Measurements from ENCODE around the gene ITGB1BP2. TPM values are rescaled to one million over a fixed set of nuclear protein-coding genes. Genes with fewer than 3 reads are reported as not detected.
"Not testable (repeated sequence)": the region's sequence is repeated elsewhere in the genome, so short reads cannot be mapped to it uniquely, and the experiment has no call there.

ITGB1BP2 gene
- total RNA-seq, 2 experiments from 2014 or later = 7.8 to 8.9 TPM

GRCh38 chrX:71269801-71270395 is 31.7 kb upstream of the ITGB1BP2 start:
- no peak overlapping the region for H2AFZ ChIP-seq (ENCODE audit: low read length)
- no peaks in the 10 kb centered on the region for H3K79me2 ChIP-seq (ENCODE audit: insufficient read depth, low read depth, low read length)
- no peaks in the 10 kb centered on the region for H3K9me2 ChIP-seq (ENCODE audit: insufficient read depth, low read length)
- TF ChIP-seq EZH2phosphoT487 (IDR thresholded peaks at IDR 0.05; ENCODE audit: borderline replicate concordance, low read depth, low read length) (no peak), CTCF (conservative IDR thresholded peaks at IDR 0.05; ENCODE audit: low read length) (no peak)
- no peaks in the 10 kb centered on the region for H3K9me3 ChIP-seq (ENCODE audit: low read length)
- H3K4me3 ChIP-seq (ENCODE audit: low read depth, low read length, poor library complexity, severe bottlenecking) = no peak overlapping the region
- H3K36me3 ChIP-seq (ENCODE audit: insufficient read depth, low read length) = no peaks in the 10 kb centered on the region
- no peaks in the 10 kb centered on the region for H3K4me1 ChIP-seq (ENCODE audit: insufficient read depth, low read length, poor library complexity, severe bottlenecking)
- ChIA-PET CTCF (ENCODE audit: unreplicated experiment) (no interaction called here), POLR2A (interaction anchor here (0.6 kb wide), 1 partner anchor 13 kb away, joined by 7 read pairs; the partner anchor contains the start of gene NONO)
- intact Hi-C loops (cut with micrococcal nuclease; ENCODE audit: unreplicated experiment) = no loop called here
- no peaks in the 10 kb centered on the region for H4K20me1 ChIP-seq (ENCODE audit: insufficient read depth, low read length)
- H3K4me2 ChIP-seq (ENCODE audit: low read length) = no peak overlapping the region
- no TSS peak for BruUV-seq (replicated peaks)
- H3K27ac ChIP-seq (ENCODE audit: low read depth, low read length, poor library complexity, severe bottlenecking) = no peak overlapping the region
- DNase-seq (ENCODE audit: low spot score) = no peak

- H4K20me1 ChIP-seq (ENCODE audit: insufficient read depth, low read length); H3K9me2 ChIP-seq (ENCODE audit: insufficient read depth, low read length); BruUV-seq (replicated peaks); H3K4me3 ChIP-seq (ENCODE audit: low read depth, low read length, poor library complexity, severe bottlenecking); H3K9me3 ChIP-seq (ENCODE audit: low read length); intact Hi-C loops (cut with micrococcal nuclease; ENCODE audit: unreplicated experiment); H3K79me2 ChIP-seq (ENCODE audit: insufficient read depth, low read depth, low read length); H3K27ac ChIP-seq (ENCODE audit: low read depth, low read length, poor library complexity, severe bottlenecking); DNase-seq (ENCODE audit: low spot score); H3K36me3 ChIP-seq (ENCODE audit: insufficient read depth, low read length); H3K4me1 ChIP-seq (ENCODE audit: insufficient read depth, low read length, poor library complexity, severe bottlenecking); H3K4me2 ChIP-seq (ENCODE audit: low read length); POLR2A ChIA-PET; CTCF ChIA-PET (ENCODE audit: unreplicated experiment); H2AFZ ChIP-seq (ENCODE audit: low read length): not testable (repeated sequence)
These were observed 29.2 kb upstream of the ITGB1BP2 start for GRCh38 chrX:71272313-71272712.

- BruUV-seq (replicated peaks); H3K9me2 ChIP-seq (ENCODE audit: insufficient read depth, low read length); CTCF ChIA-PET (ENCODE audit: unreplicated experiment); H3K4me2 ChIP-seq (ENCODE audit: low read length); H4K20me1 ChIP-seq (ENCODE audit: insufficient read depth, low read length); DNase-seq (ENCODE audit: low spot score); H3K27ac ChIP-seq (ENCODE audit: low read depth, low read length, poor library complexity, severe bottlenecking); H3K4me3 ChIP-seq (ENCODE audit: low read depth, low read length, poor library complexity, severe bottlenecking); H2AFZ ChIP-seq (ENCODE audit: low read length); H3K9me3 ChIP-seq (ENCODE audit: low read length): not testable (repeated sequence)
- Histone ChIP-seq H3K79me2 (ENCODE audit: insufficient read depth, low read depth, low read length) (peaks cover 28% of the 10 kb centered on the region), H3K4me1 (ENCODE audit: insufficient read depth, low read length, poor library complexity, severe bottlenecking) (peaks cover 16% of the 10 kb centered on the region), H3K36me3 (ENCODE audit: insufficient read depth, low read length) (peaks cover 21% of the 10 kb centered on the region)
- intact Hi-C loops (cut with micrococcal nuclease; ENCODE audit: unreplicated experiment) = loop anchor here (10.0 kb wide), 2 partner anchors 166 to 264 kb away; partner anchors contain the start of genes IL2RG and MED12
- POLR2A ChIA-PET = interaction anchor here (0.7 kb wide), 1 partner anchor 99 kb away, joined by 3 read pairs; no protein-coding TSS in a partner anchor
These were observed 20.2 kb upstream of the ITGB1BP2 start for GRCh38 chrX:71281300-71281699.

Measured in OCI-LY7 (cell line).